GM19240 (cell line): ENCODE results near the gene LASP1NB.

Experiments used
- DNase-seq: peaks from one replicate; pipeline ENCODE4 v3.0.0; 2011; ENCODE audit warnings: low spot score; ENCODE audit not compliant: insufficient read length

LASP1NB gene

GRCh38 chr17:38925263-38925995, at the start of gene LASP1NB:
TSS of gene LASP1NB (plus strand) at chr17:38925614.
- DNase-seq: no peak

GRCh38 chr17:38877130-38877851, 48.1 kb upstream of the LASP1NB start:
- no peak for DNase-seq

- no peak for DNase-seq
Measured at GRCh38 chr17:38879878-38880665, 45.3 kb upstream of the LASP1NB start.

DNA sequence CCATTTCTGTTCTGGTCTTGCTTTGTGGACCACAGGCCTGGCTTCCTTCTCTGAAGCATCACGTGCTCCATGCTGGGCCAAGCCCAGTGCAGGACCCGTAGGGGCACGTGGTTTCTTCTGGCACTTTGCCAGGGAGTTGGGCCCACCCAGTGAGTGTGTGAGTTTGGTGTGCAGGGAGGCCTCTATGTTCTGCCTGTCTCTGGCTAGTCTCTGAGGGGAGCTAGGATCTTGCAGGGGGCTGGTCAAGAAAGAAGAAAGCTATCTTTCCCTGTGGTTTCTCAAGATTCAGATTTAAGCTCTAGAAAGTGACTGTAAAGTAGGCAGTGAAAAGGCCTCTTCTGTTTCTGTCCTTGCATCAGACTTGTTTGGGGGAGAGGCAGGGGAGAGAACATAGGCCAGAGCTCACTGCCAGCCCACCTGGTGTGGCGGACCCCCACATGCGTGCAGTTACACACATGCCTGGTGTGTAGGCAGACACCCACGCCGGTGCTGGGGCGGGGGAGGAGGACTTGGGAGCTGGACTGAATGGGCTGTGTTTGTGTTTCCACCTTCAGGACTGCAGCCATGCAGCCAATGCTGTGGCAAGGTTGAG, 43.7 kb upstream of the LASP1NB start:
- no peak for DNase-seq

GRCh38 chr17:38882870-38883269, 42.5 kb upstream of the LASP1NB start:
- no peak for DNase-seq

DNA sequence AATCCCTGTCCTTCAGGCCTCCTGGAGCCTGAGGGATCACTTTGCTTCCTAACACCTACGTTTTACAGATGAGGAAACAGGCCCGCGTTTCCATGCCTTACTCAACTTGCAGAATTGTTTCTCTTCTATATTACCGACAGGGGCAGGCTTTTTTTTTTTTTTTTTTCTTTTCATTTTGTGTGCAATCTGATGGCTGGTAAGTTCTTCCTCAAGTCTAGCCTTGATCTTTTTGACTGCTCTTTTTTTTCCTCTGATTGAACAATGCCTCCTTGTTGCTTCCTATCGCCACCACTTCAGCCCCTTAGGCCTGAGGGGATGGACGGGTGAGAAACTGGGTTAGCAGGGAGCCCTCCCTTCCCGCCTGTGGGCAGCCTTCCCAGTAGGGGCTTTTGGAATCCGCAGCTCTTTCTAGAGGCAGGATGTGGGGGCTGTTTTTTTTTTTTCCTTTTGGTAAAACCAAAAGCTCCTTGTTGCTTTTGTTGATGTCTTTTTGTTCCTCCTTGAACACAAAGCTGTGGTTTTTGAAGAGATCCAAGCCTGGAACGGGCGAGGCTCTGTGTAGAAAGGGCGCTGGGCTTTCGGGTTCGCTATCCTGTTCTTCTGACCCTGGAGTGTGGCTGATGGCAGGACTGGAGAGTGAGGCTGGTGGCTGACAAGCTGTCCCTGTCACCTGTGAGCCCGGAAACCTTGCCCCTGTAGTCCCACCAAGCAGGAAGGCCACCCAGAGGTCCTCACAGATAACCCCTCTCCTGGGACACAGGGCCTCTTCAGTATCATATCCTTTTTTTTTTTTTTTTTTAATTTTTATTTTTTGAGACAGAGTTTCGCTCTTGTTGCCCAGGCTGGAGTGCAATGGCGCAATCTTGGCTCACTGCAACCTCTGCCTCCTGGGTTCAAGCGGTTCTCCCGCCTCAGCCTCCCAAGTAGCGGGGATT, 41.6 kb upstream of the LASP1NB start:
- no peak for DNase-seq

- DNase-seq: no peak
Measured at GRCh38 chr17:38885044-38885727, 40.2 kb upstream of the LASP1NB start.

DNA sequence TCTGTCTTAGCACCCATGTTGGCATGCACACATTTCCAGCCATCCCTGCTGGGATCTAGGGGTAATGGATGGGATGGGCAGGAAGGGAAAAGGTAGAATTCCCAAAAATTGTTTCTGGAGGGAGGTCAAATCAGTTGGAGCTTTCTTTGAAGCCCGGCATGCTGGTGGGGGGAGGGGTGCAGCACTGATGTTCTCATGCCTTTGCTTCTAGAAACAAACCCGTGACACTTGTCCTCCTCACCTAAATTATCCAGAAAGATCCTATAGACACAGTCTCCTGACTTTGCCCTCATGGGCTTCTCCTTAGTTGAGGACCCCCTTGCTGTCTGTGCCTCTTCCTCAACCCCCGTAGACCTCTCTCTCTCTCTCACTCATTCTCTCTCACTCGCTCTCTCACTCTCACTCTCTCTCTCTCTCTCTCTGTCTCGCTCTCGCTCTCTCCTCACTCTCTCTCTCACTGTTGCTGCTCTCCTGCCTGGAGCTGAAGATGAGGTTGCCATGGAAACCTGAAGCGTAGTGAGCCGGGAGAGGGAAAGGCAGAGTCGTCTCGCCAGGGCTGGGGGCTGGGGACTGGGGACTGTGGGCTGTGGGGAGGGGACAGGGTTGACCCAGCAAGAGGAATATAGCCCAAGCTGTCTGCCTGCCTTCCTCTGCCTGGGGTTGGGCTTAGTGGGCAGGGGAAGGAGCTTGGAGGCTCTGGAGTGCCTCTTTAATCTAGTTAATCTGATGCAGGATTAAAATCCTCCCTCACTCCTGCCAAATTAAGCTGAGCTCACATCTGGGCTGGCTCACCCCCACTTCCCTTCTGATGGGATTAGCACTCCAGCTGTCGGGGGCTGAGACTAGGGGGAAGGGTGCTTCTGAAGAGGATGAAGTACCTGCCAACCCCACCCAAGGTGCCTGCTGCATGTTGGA, 39.4 kb upstream of the LASP1NB start:
- no peak for DNase-seq

- DNase-seq: no peak
Measured at GRCh38 chr17:38886643-38887010, 38.8 kb upstream of the LASP1NB start.

DNA sequence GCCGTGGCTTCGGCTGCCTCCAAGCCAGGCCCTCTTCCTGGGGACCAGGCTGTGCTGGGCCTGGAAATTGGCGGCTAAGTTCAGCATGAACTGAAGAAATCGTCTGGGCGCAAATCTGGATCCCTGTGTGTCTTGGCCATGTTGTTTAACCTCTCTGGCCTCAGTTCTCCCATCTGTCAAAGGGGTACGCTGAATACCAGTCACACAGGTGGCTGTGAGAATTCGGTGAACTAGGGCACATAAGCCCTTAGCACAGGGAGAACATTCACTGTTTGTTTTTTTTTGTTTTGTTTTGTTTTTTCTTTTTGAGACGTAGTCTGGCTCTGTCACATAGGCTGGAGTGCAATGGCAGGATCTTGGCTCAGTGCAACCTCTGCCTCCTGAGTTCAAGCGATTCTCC, 36.6 kb upstream of the LASP1NB start:
- DNase-seq: no peak

DNA sequence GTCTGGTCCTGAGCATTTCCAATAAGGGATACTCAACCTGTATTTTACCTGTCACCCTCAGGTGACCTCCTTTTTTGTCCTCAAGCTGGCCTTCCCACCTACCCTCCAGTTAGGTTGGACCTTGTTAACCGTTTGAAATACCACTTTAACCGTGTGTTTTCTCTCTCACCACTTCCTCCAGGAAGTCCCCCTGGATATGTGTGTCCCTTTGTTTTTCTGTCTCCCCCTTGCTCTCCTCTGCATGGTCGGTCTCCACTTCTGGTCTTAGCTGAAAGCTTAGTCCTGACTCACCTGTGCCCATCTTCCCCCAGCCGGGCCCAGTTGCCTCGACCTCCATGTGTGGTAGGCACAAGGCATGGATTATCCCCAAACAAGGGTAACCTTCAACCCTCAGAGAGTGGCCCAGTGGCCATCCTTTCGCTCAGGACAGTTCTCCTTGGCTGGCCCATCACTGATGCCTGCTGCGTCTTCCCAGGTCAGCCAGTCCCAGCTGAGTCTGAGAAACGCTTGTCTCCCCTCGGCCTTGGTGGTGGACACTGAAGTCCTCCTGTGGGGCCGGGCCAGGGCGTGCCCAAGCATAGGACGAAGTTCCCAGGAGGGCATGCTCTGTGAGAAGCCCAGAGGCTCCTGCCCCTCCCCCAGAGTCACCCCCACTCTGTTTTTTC, 35.5 kb upstream of the LASP1NB start:
- no peak for DNase-seq

DNA sequence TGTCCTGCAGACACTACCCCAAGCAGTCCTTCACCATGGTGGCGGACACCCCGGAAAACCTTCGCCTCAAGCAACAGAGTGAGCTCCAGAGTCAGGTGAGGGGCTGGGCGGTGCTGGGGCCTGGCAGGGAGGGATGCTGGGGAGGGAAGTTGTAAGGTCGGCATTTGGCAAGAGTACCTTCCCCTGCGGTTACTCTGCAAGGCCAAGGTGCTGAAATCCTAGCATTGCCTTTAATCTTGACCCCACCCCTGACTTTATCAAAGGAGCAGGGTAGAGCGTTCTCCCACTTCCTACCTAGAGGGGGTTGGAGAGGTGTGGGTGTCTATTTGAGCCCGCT, 35.0 kb upstream of the LASP1NB start:
- DNase-seq: no peak

- DNase-seq: no peak
Measured at GRCh38 chr17:38891441-38891840, 34.0 kb upstream of the LASP1NB start.

DNA sequence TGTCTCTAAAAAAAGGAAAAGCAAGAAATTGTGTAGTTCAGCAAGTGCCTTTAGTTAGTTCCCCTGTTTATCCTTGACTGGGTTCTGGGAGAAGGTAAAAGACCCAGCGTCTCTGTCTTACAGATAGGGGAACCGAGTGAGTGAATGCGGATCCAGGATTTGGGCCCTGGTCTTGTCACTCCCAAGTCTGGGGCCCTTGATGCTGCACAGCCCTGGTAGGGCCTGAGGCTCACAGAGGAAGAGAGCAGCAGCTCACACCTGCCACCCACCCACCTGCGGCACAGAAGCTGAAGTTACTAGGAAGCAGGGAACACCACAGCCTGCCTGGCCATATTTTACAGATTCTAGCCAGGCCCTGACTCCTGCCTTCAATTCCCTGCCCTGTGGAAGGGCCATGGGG, 33.3 kb upstream of the LASP1NB start:
- DNase-seq: no peak

DNA sequence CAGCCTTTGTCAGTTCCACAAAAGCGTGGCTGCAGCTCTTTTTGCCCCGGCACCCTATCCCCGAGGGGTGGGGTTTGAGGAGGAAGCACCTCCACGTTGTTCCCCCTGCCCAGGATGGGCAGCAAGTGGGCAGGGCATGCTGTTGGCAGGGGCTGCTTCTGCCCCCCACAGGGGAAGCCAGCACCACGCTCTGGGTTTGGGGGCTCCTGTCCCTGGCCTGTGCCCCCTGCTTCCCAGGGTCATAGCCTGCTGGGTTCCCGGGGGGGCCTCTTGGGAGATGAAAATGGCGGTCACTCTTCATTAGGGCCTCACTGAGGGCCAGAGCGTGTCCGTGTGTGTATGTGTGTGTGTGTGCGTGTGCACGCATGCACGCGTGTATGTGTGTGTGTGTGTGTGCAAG, 32.8 kb upstream of the LASP1NB start:
- DNase-seq: no peak

GRCh38 chr17:38893113-38893512, 32.3 kb upstream of the LASP1NB start:
- no peak for DNase-seq

DNA sequence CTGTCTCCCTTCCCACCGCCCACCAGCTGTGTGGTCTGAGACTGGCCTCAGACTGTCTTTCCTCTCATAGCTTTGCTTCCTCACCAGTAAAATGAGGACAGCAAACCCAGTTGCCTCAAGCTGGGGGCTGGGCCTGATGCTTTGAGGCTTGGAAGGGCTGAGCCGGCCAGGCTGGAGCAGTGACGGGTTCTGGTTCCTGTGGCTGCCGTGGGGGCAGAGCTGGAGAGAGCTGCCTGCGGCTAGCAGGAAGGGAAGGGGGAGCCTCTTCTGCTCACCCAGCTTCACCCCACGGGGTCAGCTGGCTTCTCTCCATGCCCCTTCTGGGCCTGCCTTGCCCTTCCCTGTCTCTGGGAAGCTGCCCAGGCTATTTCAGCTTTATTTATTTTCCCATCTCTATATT, 31.8 kb upstream of the LASP1NB start:
- no peak for DNase-seq

GRCh38 chr17:38894276-38894675, 31.1 kb upstream of the LASP1NB start:
- DNase-seq: no peak
